Gastroesophageal sphincter (tissue), 3 donors: ENCODE measurements around the gene HTR5A.

Experiments
- CTCF ChIP-seq, 4 experiments: fragments of 200-600 bp in 2 of 4; fragments of 450-650 bp in 2 of 4; sonication (generic) in 1 of 4; IDR thresholded peaks; one replicate each; pipeline ENCODE4 v1.5.1; 2017 to 2019; ENCODE audit warnings: antibody characterized with exemption in 4 of 4, mild to moderate bottlenecking in 2 of 4, moderate library complexity in 2 of 4
- EP300 ChIP-seq: sonication (generic); formaldehyde crosslinking; IDR thresholded peaks from one replicate; pipeline ENCODE4 v1.6.1; 2017; ENCODE audit warnings: antibody characterized with exemption, mild to moderate bottlenecking
- POLR2A ChIP-seq, 2 donors: fragments of 450-650 bp; IDR thresholded peaks; one replicate each; pipeline ENCODE4 v1.6.1; 2017; ENCODE audit warnings: antibody characterized with exemption in 2 of 2, mild to moderate bottlenecking in 2 of 2, moderate library complexity in 1 of 2

- no peak for TF ChIP-seq CTCF (IDR thresholded peaks at IDR 0.05)
- TF ChIP-seq POLR2A (IDR thresholded peaks at IDR 0.05): no peak
- TF ChIP-seq EP300: no peak
These were observed 50.3 kb downstream of the HTR5A start for GRCh38 chr7:155120460-155120859.
